GM19238 (cell line): ENCODE results near the gene SF3A1.
"Not testable (repeated sequence)": the region's sequence is repeated elsewhere in the genome, so short reads cannot be mapped to it uniquely, and the experiment has no call there.

Source experiments
- DNase-seq: peaks from one replicate; pipeline ENCODE4 v3.0.0; 2011; ENCODE audit warnings: low spot score; ENCODE audit not compliant: insufficient read length

SF3A1 gene, protein sequence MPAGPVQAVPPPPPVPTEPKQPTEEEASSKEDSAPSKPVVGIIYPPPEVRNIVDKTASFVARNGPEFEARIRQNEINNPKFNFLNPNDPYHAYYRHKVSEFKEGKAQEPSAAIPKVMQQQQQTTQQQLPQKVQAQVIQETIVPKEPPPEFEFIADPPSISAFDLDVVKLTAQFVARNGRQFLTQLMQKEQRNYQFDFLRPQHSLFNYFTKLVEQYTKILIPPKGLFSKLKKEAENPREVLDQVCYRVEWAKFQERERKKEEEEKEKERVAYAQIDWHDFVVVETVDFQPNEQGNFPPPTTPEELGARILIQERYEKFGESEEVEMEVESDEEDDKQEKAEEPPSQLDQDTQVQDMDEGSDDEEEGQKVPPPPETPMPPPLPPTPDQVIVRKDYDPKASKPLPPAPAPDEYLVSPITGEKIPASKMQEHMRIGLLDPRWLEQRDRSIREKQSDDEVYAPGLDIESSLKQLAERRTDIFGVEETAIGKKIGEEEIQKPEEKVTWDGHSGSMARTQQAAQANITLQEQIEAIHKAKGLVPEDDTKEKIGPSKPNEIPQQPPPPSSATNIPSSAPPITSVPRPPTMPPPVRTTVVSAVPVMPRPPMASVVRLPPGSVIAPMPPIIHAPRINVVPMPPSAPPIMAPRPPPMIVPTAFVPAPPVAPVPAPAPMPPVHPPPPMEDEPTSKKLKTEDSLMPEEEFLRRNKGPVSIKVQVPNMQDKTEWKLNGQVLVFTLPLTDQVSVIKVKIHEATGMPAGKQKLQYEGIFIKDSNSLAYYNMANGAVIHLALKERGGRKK

DNA sequence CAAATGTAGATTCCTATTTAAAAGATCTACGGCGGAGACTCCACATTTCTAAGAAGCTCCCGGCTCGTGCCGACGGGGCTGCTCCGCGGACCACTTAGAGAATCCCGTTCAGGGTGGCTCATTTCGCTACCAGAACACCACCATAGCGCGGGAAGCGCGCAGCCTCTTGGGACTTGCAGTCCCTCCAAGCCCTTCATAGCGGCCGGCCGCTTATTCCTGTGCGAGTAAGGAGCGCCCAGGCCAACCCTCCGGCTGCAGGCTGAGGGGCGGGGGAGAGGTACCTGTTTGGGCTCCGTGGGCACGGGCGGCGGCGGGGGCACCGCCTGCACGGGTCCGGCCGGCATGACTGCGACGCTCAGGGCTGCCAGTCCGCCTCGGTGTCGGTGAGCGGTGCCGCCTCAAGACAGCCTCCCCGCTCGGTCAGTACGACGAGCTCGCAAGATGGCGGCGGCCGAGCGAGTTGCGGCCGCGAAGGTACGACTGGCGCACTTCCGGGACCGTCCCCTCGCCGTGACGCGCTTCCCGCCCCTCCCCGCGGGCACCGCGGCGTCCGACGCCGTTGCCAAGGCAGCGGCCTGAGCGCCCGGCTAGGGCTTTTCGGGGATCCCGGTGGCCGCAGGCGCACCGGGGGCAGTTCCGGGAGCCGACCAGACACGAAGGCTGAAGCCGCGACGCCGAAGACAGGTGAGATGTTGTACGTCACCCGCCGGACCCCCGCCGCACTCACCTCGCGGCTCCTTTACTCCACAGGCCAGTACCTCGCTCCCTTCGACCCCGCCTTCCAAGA is at the start of gene SF3A1, which contains the start of gene CCDC157:
SF3A1 (minus strand) TSS at position 446 of the 787 bp plus-strand sequence; CDS start at position 344, 102 bp downstream.
CCDC157 (plus strand) TSS at position 559 of the 787 bp plus-strand sequence. CDS start 8,994 bp downstream, outside the sequence.
- DNase-seq, result peak; percentile 93

- DNase-seq, result no peak
These were observed 49.7 kb upstream of the SF3A1 start for GRCh38 chr22:30406400-30406799.

DNA sequence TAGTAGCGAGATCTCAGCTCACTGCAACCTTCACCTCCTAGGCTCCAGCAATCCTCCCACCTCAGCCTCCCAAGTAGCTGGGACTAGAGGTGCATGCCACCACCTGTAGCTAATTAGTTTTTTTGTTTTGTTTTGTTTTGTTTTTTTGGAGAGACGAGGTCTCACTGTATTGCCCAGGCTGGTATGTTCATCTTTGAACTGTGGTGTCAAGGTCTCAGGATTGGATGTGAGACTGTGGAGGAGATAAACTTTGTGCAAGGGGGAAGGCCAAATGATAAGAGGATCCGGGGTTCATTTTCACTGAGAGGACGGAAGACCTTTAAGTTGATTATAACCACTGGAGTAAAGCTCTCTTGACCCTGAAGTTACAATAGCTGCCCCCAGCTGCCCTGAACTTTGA is 49.0 kb upstream of the SF3A1 start:
- no peak for DNase-seq

GRCh38 chr22:30404307-30404706 is 47.6 kb upstream of the SF3A1 start:
- no peak for DNase-seq

- DNase-seq, result not testable (repeated sequence)
These were observed 46.0 kb upstream of the SF3A1 start for GRCh38 chr22:30402766-30403104.

DNA sequence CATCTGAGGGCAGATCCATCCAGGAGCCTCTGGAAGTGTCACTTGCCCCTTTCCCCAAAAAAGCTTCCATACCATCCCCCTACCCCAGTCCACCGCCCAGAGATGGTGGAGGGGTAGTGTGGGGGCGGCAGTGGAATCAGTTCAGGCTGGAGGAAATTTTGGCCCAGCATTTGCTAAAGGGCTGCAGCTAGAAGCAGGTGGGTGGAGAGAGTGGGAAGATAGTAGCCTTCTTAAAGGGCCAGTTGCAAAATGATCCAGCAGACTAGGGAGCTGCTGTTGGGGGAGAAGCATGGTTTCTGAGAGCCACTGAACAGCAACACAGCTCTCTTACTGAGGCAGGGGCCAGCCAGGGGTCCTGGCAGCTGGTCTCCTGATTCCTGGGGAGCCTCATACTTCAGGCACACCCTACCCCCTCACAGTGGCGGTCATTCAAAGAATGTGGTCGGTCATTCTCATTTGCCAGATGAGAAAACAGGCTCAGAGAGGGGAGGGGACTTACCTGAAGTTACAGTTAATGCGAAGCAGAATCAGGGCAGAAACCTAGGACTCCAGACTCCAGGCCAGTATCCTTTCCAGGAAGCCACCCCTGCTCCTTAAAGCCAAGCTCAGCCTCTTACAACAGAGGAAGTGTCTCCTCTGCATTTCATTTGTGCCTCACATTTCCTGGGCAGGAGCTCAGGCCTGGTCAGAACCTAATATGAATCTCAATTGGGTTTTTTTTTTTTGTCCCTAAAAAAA is 45.5 kb upstream of the SF3A1 start:
- no peak for DNase-seq

DNA sequence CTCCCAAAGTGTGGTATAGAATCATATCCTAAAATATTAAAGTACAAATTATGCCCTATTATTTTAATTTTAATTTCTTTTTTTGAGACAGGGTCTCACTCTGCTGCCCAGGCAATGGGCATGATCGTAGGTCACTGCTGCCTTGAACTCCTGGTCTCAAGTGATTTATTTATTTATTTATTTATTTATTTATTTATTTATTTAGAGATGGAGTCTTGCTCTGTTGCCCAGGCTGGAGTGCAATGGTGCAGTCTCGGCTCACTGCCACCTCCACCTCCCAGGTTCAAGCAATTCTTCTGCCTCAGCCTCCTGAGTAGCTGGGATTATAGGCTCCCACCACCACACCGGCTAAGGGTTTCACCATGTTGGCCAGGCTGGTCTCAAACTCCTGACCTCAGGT is 44.3 kb upstream of the SF3A1 start:
- not testable (repeated sequence) for DNase-seq

DNA sequence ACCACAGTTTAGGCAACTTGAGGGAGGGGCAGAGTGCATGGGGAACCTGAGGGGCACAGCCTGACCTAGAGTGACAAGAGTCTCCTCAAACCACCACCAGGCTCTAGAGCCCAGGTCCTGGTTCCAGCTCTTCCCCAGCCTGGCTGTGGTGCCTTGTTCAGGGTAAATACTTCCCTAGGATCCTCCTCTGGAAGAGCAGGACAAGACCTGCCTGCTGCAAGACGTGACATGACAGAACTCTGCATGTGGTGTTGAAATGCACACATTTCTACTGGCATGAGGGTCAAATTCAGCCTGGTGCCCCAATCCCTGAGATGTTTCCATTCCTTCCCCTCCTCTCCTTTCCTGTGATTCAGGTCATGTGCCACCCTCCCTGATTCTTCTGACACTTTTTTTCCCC is 43.5 kb upstream of the SF3A1 start:
- no peak for DNase-seq

- no peak for DNase-seq
These were observed 43.0 kb upstream of the SF3A1 start for GRCh38 chr22:30399718-30400117.

DNA sequence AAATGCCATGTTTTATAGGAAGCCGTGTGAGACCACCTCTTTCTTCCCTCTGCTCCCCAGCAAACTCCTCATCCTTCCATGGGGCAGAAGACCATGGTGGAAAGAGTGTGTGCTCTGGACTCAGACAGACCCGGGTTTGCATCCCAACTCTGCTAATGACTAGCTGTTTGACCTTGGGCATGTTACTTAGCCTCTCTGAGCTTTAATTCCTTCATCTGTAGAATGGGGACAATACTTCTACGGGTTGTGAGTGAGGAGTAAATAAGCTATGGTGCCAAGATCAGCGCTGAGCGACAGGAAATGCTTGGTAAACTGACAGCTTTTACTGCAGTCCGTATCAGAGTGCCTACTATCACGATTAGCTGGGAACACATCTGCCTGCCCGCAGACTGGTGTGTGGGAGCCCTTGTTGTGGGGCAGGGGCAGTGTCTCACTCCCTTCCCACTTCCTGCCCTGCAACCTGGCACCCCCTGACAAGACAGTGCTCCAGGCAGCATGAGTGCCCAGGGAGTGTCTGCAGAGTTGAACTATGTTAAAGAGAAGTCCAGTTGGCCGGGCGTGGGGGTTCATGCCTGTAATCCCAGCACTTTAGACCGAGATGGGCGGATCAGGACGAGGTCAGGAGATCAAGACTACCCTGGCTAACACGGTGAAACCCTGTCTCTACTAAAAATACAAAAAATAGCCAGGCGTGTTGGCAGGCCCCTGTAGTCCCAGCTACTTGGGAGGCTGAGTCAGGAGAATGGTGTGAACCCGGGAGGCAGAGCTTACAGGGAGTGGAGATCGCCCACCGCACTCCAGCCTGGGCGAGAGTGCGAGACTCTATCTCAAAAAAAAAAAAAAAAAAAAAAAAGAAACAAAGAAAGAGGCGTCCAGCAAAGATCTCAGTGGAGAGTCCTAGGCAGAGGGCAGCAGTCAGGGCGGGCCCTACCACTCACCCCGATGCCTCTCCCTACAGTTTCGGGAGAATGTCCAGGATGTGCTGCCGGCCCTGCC is 42.3 kb upstream of the SF3A1 start:
- DNase-seq, result no peak

DNA sequence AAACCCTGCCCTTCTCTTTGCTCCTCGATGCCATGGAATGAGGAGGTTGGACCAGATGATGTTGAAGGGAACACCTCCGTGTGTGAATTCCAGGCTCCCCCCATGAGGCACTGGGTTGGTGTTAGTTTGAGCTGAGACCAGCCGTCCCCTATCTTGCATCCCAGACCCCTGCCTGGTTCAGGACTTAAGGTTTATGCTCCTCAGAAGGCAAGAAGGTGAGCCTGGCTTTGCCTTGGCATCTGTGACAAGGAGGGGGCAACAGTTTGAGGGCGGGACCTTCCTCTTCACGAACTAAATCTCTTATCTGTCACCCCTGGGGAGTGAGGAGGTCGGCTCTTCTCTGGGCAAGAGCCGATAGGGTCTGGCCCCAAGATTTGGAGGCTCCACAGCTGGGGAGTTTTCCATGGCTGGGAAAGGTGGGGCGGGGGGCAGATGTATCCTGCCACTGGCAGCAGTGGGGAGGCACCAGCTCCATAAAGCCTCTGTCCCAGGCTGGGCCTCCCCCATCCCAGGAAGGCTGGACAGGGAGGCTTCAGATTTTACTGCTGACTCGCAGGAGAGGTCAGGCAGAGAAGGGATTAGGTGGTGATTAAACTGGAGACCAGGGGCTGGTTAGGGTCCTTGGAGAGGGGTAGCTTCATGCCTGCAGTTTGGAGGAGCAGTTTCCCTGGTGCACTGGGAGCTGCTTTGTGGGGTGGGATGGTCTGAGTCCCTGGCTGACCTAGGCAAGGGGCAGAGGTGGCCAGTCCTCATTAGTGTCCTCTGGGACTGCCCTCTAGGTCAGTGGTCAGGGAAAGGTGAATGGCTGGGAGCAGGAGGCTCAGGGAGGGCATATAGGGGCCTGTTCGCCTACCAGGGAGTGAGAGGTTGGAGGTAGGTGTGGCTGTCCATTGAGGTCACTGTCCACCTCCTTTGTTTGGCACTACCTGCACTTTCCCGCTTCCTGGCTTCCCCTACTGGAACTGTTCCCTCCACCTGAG is 41.3 kb upstream of the SF3A1 start:
- no peak for DNase-seq

GRCh38 chr22:30396871-30397655 is 40.4 kb upstream of the SF3A1 start, which contains the start of gene SEC14L2:
Gene SEC14L2 (plus strand): TSS chr22:30397018. CDS start chr22:30397117, 99 bp downstream.
- DNase-seq, result no peak

GRCh38 chr22:30393885-30394284 is 37.2 kb upstream of the SF3A1 start:
- DNase-seq, result no peak

GRCh38 chr22:30393322-30393680 is 36.6 kb upstream of the SF3A1 start:
- no peak for DNase-seq

DNA sequence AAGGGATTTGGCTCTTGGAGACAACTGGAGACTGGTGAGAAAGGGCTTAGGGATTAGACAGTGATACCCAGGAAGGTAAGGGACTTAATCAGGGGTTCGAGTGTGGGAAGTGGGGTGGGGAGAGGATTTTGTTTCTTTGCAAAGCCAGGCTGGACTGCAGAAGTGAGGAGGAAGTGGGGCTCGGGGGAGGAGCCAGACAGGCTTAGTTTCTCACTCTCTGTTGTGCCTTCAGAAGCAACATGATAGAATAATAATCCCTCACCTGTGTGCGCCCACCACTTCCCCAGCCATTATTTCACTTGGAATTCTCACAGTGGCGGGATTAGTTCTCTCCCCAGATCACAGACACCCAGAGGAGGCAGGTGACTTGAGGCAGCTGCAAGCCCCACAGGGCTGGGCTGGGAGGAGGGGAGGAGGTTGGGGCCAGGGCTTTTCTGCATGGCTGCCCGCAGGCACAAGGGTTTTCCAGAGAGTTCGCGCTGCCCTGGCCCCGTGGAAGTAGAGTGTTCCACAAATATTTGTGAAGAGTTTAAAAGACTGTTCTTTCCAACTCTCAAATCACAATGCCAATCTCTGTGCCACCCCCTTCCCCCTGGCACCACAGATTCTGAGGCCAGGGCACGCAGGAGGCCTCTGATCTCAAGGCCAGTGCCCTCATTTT is 36.1 kb upstream of the SF3A1 start:
- no peak for DNase-seq

GRCh38 chr22:30390974-30391691 is 34.4 kb upstream of the SF3A1 start:
- DNase-seq, result peak; percentile 76
